Smooth muscle cell (in vitro differentiated cells): ENCODE measurements around the gene ASCC1. TPM values are rescaled to one million over a fixed set of nuclear protein-coding genes. Genes with fewer than 3 reads are reported as not detected.

ENCODE experiments used
- DNase-seq: peaks from one replicate; lab custom pipeline; 2025; ENCODE audit not compliant: unreplicated experiment; lab: John Stamatoyannopoulos, UW
- H2AFZ ChIP-seq: fragments of 200-600 bp; sonication (generic); 2 replicates; pipeline ENCODE4 v1.6.0; 2016; ENCODE audit warnings: antibody characterized with exemption, low read depth, mild to moderate bottlenecking
- H3F3A ChIP-seq: fragments of 200-600 bp; sonication (generic); 2 replicates; pipeline ENCODE4 v1.6.0; 2017; ENCODE audit warnings: antibody characterized with exemption, low read depth
- H3K27ac ChIP-seq: fragments of 200-600 bp; sonication (generic); 2 replicates; pipeline ENCODE4 v1.5.1; 2016; ENCODE audit warnings: low read depth, mild to moderate bottlenecking
- H3K27me3 ChIP-seq: fragments of 200-600 bp; sonication (generic); 2 replicates; pipeline ENCODE4 v1.6.1; 2016; ENCODE audit warnings: low read depth, mild to moderate bottlenecking
- H3K36me3 ChIP-seq: fragments of 200-600 bp; sonication (generic); 2 replicates; pipeline ENCODE4 v1.5.1; 2016; ENCODE audit warnings: low read depth
- H3K4me1 ChIP-seq: fragments of 200-600 bp; sonication (generic); 2 replicates; pipeline ENCODE4 v1.5.1; 2016; ENCODE audit warnings: low read depth
- H3K4me2 ChIP-seq: fragments of 200-600 bp; sonication (generic); 2 replicates; pipeline ENCODE4 v1.6.0; 2016; ENCODE audit warnings: mild to moderate bottlenecking
- H3K4me3 ChIP-seq: fragments of 200-600 bp; sonication (generic); 2 replicates; pipeline ENCODE4 v1.5.1; 2016; ENCODE audit warnings: mild to moderate bottlenecking
- H3K79me2 ChIP-seq: fragments of 200-600 bp; sonication (generic); 2 replicates; pipeline ENCODE4 v1.6.0; 2016; ENCODE audit warnings: low read depth, mild to moderate bottlenecking
- H3K9ac ChIP-seq: fragments of 200-600 bp; sonication (generic); 2 replicates; pipeline ENCODE4 v1.6.0; 2016; ENCODE audit warnings: low read depth
- H3K9me3 ChIP-seq: fragments of 200-600 bp; sonication (generic); replicated peaks from 2 replicates; pipeline ENCODE4 v1.5.1; 2016; ENCODE audit warnings: low read depth
- H4K20me1 ChIP-seq: fragments of 200-600 bp; sonication (generic); 2 replicates; pipeline ENCODE4 v1.6.0; 2016; ENCODE audit warnings: low read depth
- WGBS: methylation state at CpG from one replicate; pipeline ENCODE4 v1.1.7; 2016; ENCODE audit warnings: low lambda C conversion rate; 5-methylcytosine and 5-hydroxymethylcytosine counted together
- polyA plus RNA-seq: library from polyadenylated mRNA; unstranded; fragments of >200 nt; fragmentation: Nextera tagmentation; extraction: Ambion mirVana; gene quantifications from 2 replicates; pipeline ENCODE4 v1.2.1, GENCODE V29; 2016
- total RNA-seq: library from RNA; depleted of rRNA; stranded (reverse); fragments of >200 nt; gene quantifications from 2 replicates; pipeline ENCODE4 v1.2.3, GENCODE V29; 2014
- TF ChIP-seq, protein P1 (sequence below): fragments of 200-600 bp; sonication (generic); IDR thresholded peaks from 2 replicates; pipeline ENCODE4 v1.5.1; 2017; ENCODE audit warnings: borderline replicate concordance, mild to moderate bottlenecking, antibody characterized with exemption; ENCODE audit not compliant: insufficient read depth, poor library complexity, severe bottlenecking

The ASCC1 gene
- total and polyA plus RNA-seq, 2 experiments from 2014 or later: 24.0 to 28.1 TPM

DNA sequence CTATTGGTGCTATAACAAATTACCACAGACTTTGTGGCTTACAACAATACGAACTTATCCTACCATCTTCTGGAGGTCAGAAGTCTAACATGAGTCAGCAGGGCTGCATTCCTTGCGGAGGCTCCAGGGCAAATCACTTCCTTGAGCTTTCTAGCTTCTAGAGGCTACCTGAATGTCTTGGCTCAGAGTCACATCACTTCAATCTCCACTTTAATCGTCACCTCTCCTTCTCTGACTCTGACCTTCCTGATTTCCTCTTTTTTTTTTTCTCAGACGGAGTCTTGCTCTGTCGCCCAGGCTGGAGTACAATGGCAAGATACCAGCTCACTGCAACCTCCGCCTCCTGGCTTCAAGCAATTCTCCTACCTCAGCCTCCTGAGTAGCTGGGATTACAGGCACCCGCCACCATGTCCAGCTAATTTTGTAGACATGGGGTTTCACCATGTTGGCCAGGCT, 44.9 kb downstream of the ASCC1 start:
- WGBS: 57% methylated on average over 7 of the region's 7 CpGs
- no peaks in the 10 kb centered on the region for H3K4me1 ChIP-seq
- H3K36me3 ChIP-seq: no peaks in the 10 kb centered on the region
- no peak overlapping the region for H3K9ac ChIP-seq
- H3K27ac ChIP-seq: peak overlapping the region; percentile 10
- no peak overlapping the region for H3K4me3 ChIP-seq
- H2AFZ ChIP-seq: no peak overlapping the region
- TF ChIP-seq, protein P1, sequence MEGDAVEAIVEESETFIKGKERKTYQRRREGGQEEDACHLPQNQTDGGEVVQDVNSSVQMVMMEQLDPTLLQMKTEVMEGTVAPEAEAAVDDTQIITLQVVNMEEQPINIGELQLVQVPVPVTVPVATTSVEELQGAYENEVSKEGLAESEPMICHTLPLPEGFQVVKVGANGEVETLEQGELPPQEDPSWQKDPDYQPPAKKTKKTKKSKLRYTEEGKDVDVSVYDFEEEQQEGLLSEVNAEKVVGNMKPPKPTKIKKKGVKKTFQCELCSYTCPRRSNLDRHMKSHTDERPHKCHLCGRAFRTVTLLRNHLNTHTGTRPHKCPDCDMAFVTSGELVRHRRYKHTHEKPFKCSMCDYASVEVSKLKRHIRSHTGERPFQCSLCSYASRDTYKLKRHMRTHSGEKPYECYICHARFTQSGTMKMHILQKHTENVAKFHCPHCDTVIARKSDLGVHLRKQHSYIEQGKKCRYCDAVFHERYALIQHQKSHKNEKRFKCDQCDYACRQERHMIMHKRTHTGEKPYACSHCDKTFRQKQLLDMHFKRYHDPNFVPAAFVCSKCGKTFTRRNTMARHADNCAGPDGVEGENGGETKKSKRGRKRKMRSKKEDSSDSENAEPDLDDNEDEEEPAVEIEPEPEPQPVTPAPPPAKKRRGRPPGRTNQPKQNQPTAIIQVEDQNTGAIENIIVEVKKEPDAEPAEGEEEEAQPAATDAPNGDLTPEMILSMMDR: no peak
- H3K9me3 ChIP-seq: no peaks in the 10 kb centered on the region
- H4K20me1 ChIP-seq: no peaks in the 10 kb centered on the region
- H3K4me2 ChIP-seq: no peak overlapping the region
- H3K79me2 ChIP-seq: no peaks in the 10 kb centered on the region
- no peaks in the 10 kb centered on the region for H3F3A ChIP-seq
- no peaks in the 10 kb centered on the region for H3K27me3 ChIP-seq
- no peak for DNase-seq

DNA sequence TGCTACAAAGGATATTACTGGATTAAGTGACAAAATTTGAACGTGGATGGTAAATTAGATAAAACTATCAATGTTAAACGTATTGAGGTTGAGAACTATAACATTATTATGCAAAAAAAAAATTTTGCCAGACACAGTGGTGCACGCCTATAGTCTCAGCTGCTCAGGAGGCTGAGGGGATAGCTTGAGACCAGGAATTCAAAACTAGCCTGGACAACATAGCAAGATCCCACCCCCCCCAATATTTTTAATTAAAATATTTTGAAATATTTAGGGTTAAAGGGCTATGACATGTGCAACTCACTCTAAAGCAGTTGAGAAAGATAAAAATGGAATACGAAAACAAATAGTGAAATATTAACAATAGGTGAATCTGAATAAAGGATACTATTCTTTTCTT, 45.3 kb downstream of the ASCC1 start:
- Histone ChIP-seq H2AFZ (no peak overlapping the region), H3K9me3 (no peaks in the 10 kb centered on the region), H3F3A (no peaks in the 10 kb centered on the region), H3K36me3 (no peaks in the 10 kb centered on the region), H3K9ac (no peak overlapping the region), H3K79me2 (no peaks in the 10 kb centered on the region), H3K4me3 (no peak overlapping the region), H3K27me3 (no peaks in the 10 kb centered on the region), H3K4me2 (no peak overlapping the region), H3K4me1 (no peaks in the 10 kb centered on the region), H4K20me1 (no peaks in the 10 kb centered on the region), H3K27ac (no peak overlapping the region)
- 94% methylated on average over 4 of the region's 4 CpGs for WGBS
- TF ChIP-seq, protein P1: no peak
- no peak for DNase-seq

- DNase-seq: no peak
- WGBS: 71% methylated on average over 4 of the region's 4 CpGs
These were observed 45.8 kb downstream of the ASCC1 start for GRCh38 chr10:72170263-72170662.

DNA sequence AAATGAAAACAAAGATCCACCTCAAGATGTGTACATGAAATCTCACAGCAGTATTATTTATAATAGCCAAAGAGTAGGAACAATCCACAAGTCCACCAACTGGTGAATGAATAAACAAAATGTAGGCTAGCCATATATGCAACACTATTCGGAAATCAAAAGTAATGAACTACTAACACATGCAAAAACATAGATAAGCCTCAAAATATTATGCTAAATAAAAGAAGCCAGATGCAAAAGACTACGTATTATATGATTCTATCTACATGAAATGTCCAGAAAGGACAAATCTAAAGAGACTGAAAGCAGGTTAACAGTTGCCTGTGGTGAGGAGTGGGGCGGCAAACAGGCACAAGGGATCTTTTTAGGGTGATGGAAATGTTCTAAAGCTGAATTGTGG, 49.0 kb downstream of the ASCC1 start:
- Histone ChIP-seq H3K27ac (no peak overlapping the region), H4K20me1 (no peaks in the 10 kb centered on the region), H3K79me2 (no peaks in the 10 kb centered on the region), H3K4me1 (no peaks in the 10 kb centered on the region), H3K9me3 (no peaks in the 10 kb centered on the region), H3K9ac (no peak overlapping the region), H3K4me2 (no peak overlapping the region), H3F3A (no peaks in the 10 kb centered on the region), H2AFZ (no peak overlapping the region), H3K27me3 (no peaks in the 10 kb centered on the region), H3K4me3 (no peak overlapping the region), H3K36me3 (no peaks in the 10 kb centered on the region)
- DNase-seq: no peak
- 97% methylated on average over 3 of the region's 3 CpGs for WGBS
- TF ChIP-seq, protein P1: no peak

More at GRCh38 chr10:72170263-72170662, 45.8 kb downstream of the ASCC1 start:
- Histone ChIP-seq H3K4me1 (no peaks in the 10 kb centered on the region), H3K36me3 (no peaks in the 10 kb centered on the region), H3K27ac (no peak overlapping the region), H3K79me2 (no peaks in the 10 kb centered on the region), H3K9me3 (no peaks in the 10 kb centered on the region), H3F3A (no peaks in the 10 kb centered on the region), H3K9ac (no peak overlapping the region), H4K20me1 (no peaks in the 10 kb centered on the region), H3K27me3 (no peaks in the 10 kb centered on the region), H2AFZ (no peak overlapping the region), H3K4me3 (no peak overlapping the region), H3K4me2 (no peak overlapping the region)
- TF ChIP-seq, protein P1: no peak
